B cell (primary cell): ENCODE measurements around the gene PPAN. TPM values are rescaled to one million over a fixed set of nuclear protein-coding genes. Genes with fewer than 3 reads are reported as not detected.
A peak's percentile ranks its signal among the peaks of the same experiment; 100 is the strongest.

ENCODE experiments used
- ATAC-seq: fragments of 200-7000 bp; cut with Tn5 transposase; one replicate; pipeline ENCODE4 v1.10.0; 2021; ENCODE audit warnings: low read depth, mild to moderate bottlenecking, moderate number of reproducible peaks, moderate library complexity
- CTCF ChIA-PET: fragments of 350-600 bp; sonication (Branson Sonifier 250); formaldehyde crosslinking; loops from one replicate; lab custom pipeline; 2021; ENCODE audit warnings: antibody characterized with exemption, inconsistent platforms; lab: Charles Lee
- POLR2A ChIA-PET: fragments of 350-600 bp; sonication (Branson Sonifier 250); formaldehyde crosslinking; loops from one replicate; lab custom pipeline; 2021; ENCODE audit warnings: antibody characterized with exemption; lab: Charles Lee
- DNase-seq: peaks from one replicate; pipeline ENCODE4 v3.0.0; 2013
- H2AFZ ChIP-seq: 2 replicates; pipeline ENCODE4 v1.6.1; 2012; ENCODE audit warnings: mild to moderate bottlenecking, low read depth, low read length; ENCODE audit not compliant: insufficient read depth, poor library complexity, severe bottlenecking
- H3K27ac ChIP-seq, 2 donors: 1 replicate in 1 of 2; 2 replicates in 1 of 2; pipeline ENCODE4 v1.5.1; 2012 to 2013; ENCODE audit warnings: low read length in 2 of 2, mild to moderate bottlenecking in 2 of 2, moderate library complexity in 1 of 2
- H3K27me3 ChIP-seq, 4 experiments: fragments of 200-600 bp in 1 of 4; sonication (generic) in 1 of 4; replicated peaks in 1 of 4; 1 replicate in 2 of 4; 2 replicates in 2 of 4; pipeline versions ENCODE4 v1.6.1 to v1.7.0; 2013 to 2016; ENCODE audit warnings: low read length in 3 of 4, mild to moderate bottlenecking in 2 of 4, mixed read lengths in 1 of 4, moderate library complexity in 1 of 4; ENCODE audit not compliant: insufficient read depth in 4 of 4, control insufficient read depth in 3 of 4; ENCODE audit errors: control extremely low read depth in 1 of 4
- H3K36me3 ChIP-seq, 2 experiments: replicated peaks in 1 of 2; 1 replicate in 1 of 2; 2 replicates in 1 of 2; pipeline versions ENCODE4 v1.6.1 to v1.7.1; 2013; ENCODE audit warnings: low read length in 1 of 2; ENCODE audit not compliant: insufficient read depth in 2 of 2, control insufficient read depth in 1 of 2; ENCODE audit errors: control extremely low read depth in 1 of 2, extremely low read depth in 1 of 2
- H3K4me1 ChIP-seq, 2 donors: fragments of 200-600 bp in 1 of 2; sonication (generic) in 1 of 2; 1 replicate in 1 of 2; 2 replicates in 1 of 2; pipeline versions ENCODE4 v1.5.1 to v1.6.1; 2013 to 2017; ENCODE audit warnings: low read length in 2 of 2; ENCODE audit not compliant: control insufficient read depth in 2 of 2, insufficient read depth in 2 of 2
- H3K4me2 ChIP-seq: replicated peaks from 2 replicates; pipeline ENCODE3; 2012; ENCODE audit warnings: mild to moderate bottlenecking, low read depth, low read length; ENCODE audit not compliant: poor library complexity, severe bottlenecking
- H3K4me3 ChIP-seq, 5 experiments: fragments of 200-600 bp in 1 of 5; sonication (generic) in 1 of 5; 1 replicate in 3 of 5; 2 replicates in 2 of 5; pipeline versions ENCODE4 v1.5.1 to v1.7.0; 2011 to 2016; ENCODE audit warnings: low read length in 4 of 5, mild to moderate bottlenecking in 4 of 5, low read depth in 2 of 5, control low read depth in 1 of 5, moderate library complexity in 1 of 5; ENCODE audit not compliant: insufficient read depth in 1 of 5; ENCODE audit errors: control extremely low read depth in 1 of 5, extremely low read depth in 1 of 5
- H3K79me2 ChIP-seq: fragments of 200-600 bp; sonication (generic); one replicate; pipeline ENCODE4 v1.6.0; 2016; ENCODE audit warnings: low read length; ENCODE audit not compliant: control insufficient read depth, insufficient read depth
- H3K9ac ChIP-seq: fragments of 200-600 bp; sonication (generic); 2 replicates; pipeline ENCODE4 v1.6.1; 2017; ENCODE audit warnings: mild to moderate bottlenecking, low read length, moderate library complexity
- H3K9me3 ChIP-seq, 3 donors: one replicate each; pipeline versions ENCODE4 v1.6.1 to v1.7.1; 2013; ENCODE audit warnings: low read length in 2 of 3; ENCODE audit not compliant: control insufficient read depth in 2 of 3, insufficient read depth in 1 of 3; ENCODE audit errors: control extremely low read depth in 1 of 3
- H4K20me1 ChIP-seq: 2 replicates; pipeline ENCODE4 v1.6.0; 2012; ENCODE audit warnings: mild to moderate bottlenecking, low read length; ENCODE audit not compliant: insufficient read depth, control insufficient read depth, poor library complexity, severe bottlenecking
- H3K27ac Mint-ChIP-seq: one replicate; pipeline ENCODE4 v1.8.0; 2021; ENCODE audit warnings: mixed read lengths
- H3K27me3 Mint-ChIP-seq: one replicate; pipeline ENCODE4 v1.8.0; 2021; ENCODE audit warnings: mixed read lengths
- H3K4me1 Mint-ChIP-seq: one replicate; pipeline ENCODE4 v1.8.0; 2021; ENCODE audit warnings: mixed read lengths
- H3K4me3 Mint-ChIP-seq: one replicate; pipeline ENCODE4 v1.8.0; 2021; ENCODE audit warnings: mixed read lengths
- H3K9me3 Mint-ChIP-seq: one replicate; pipeline ENCODE4 v1.8.0; 2022; ENCODE audit warnings: mixed read lengths; ENCODE audit not compliant: insufficient read depth
- CTCF ChIP-seq: fragments of 200-600 bp; IDR thresholded peaks from one replicate; pipeline ENCODE4 v1.8.0; 2022; ENCODE audit warnings: antibody characterized with exemption, mild to moderate bottlenecking
- EZH2 ChIP-seq: IDR thresholded peaks from 2 replicates; pipeline ENCODE4 v1.6.1; 2012; ENCODE audit warnings: borderline replicate concordance, low read depth, mild to moderate bottlenecking, moderate library complexity, low read length; ENCODE audit not compliant: insufficient read depth, poor library complexity, severe bottlenecking
- WGBS: methylation state at CpG from one replicate; pipeline ENCODE4 v1.1.5; 2013; ENCODE audit warnings: missing lambda C conversion rate; ENCODE audit not compliant: insufficient coverage; 5-methylcytosine and 5-hydroxymethylcytosine counted together
- intact Hi-C: fragments of 100-400 bp; cut with micrococcal nuclease; formaldehyde crosslinking; loops from one replicate; pipeline ENCODE4 v1.10.0; 2022
- polyA plus RNA-seq: library from polyadenylated mRNA; depleted of rRNA; stranded (reverse); fragments of >200 nt; gene quantifications from 2 replicates; pipeline ENCODE4 v1.2.3, GENCODE V29; 2012
- total RNA-seq, 2 donors: library from RNA; stranded (reverse); fragments of 120-200 nt in 1 of 2; gene quantifications; 1 replicate in 1 of 2; 2 replicates in 1 of 2; pipeline versions ENCODE4 v1.2.3 to v1.2.4, GENCODE V29; 2013 to 2022

PPAN gene
- total and polyA plus RNA-seq, 2 donors (not counting 1 experiment from before 2014, with no cell fraction given) = 42.2 to 88.0 TPM

- H3K9me3 Mint-ChIP-seq = no peaks in the 10 kb centered on the region
- ATAC-seq (no peak), DNase-seq (no peak)
- POLR2A ChIA-PET = interaction anchor here (0.6 to 6.6 kb wide), 3 partner anchors 9 to 82 kb away, joined by 3 to 62 read pairs (median 18); partner anchors contain the start of gene ANGPTL6
- peak overlapping the region; percentile 68 for H3K4me2 ChIP-seq
- peaks cover 37 to 51% of the 10 kb centered on the region in 2 donors for H3K4me1 ChIP-seq
- H3K9ac ChIP-seq = no peak overlapping the region
- peaks cover 0 to 6% (median 0%) of the 10 kb centered on the region in 3 donors for H3K9me3 ChIP-seq
- intact Hi-C loops = no loop called here
- CTCF ChIA-PET = interaction anchor here (1.5 to 15.9 kb wide), 4 partner anchors 9 to 139 kb away, joined by 3 to 263 read pairs (median 6); partner anchors contain the start of genes ANGPTL6 and PPAN
- 89% methylated on average over 18 of the region's 19 CpGs for WGBS
- no peak overlapping the region for H3K4me3 ChIP-seq
- H4K20me1 ChIP-seq = peaks cover 71% of the 10 kb centered on the region
- no peaks in the 10 kb centered on the region for H3K27me3 Mint-ChIP-seq
- H3K27me3 ChIP-seq = no peaks in the 10 kb centered on the region
- TF ChIP-seq CTCF (no peak), EZH2 (no peak)
- H3K36me3 ChIP-seq = peaks cover 0 to 61% of the 10 kb centered on the region in 2 experiments
- H2AFZ ChIP-seq = no peak overlapping the region
- H3K27ac ChIP-seq = peak overlapping the region; percentile 4 to 69
- H3K27ac Mint-ChIP-seq = peak overlapping the region; percentile 90
- H3K4me1 Mint-ChIP-seq = peaks cover 44% of the 10 kb centered on the region
- peaks cover 39% of the 10 kb centered on the region for H3K79me2 ChIP-seq
- H3K4me3 Mint-ChIP-seq = peak overlapping the region; percentile 81
Measured at GRCh38 chr19:10110972-10111317, 4.8 kb downstream of the PPAN start.

- H3K4me1 Mint-ChIP-seq = peaks cover 44% of the 10 kb centered on the region
- peak within 1 kb of the TSS; percentile 81 for H3K4me3 Mint-ChIP-seq
- H3K27me3 Mint-ChIP-seq = no peaks in the 10 kb centered on the region
- H3K4me2 ChIP-seq = peak within 1 kb of the TSS; percentile 68
- H3K27me3 ChIP-seq = no peaks in the 10 kb centered on the region
- peaks cover 76% of the 10 kb centered on the region for H4K20me1 ChIP-seq
- H3K4me1 ChIP-seq = peaks cover 37 to 49% of the 10 kb centered on the region in 2 donors
- H3K9ac ChIP-seq = no peak within 1 kb of the TSS
- 14% methylated on average over 8 of the region's 8 CpGs for WGBS
- ChIA-PET CTCF (interaction anchor here (0.6 to 15.9 kb wide), 6 partner anchors 9 to 156 kb away, joined by 3 to 263 read pairs (median 5); partner anchors contain the start of genes ANGPTL6 and PPAN), POLR2A (interaction anchor here (0.6 to 6.6 kb wide), 5 partner anchors 10 to 1625 kb away, joined by 3 to 62 read pairs (median 5); partner anchors contain the start of gene ANGPTL6)
- peak within 1 kb of the TSS; percentile 10 to 69 for H3K27ac ChIP-seq
- ATAC-seq = peak; percentile 70
- peaks cover 39% of the 10 kb centered on the region for H3K79me2 ChIP-seq
- no peak within 1 kb of the TSS for H2AFZ ChIP-seq
- H3K4me3 ChIP-seq = peak within 1 kb of the TSS in 1 of 5 experiments; percentile 2
- TF ChIP-seq EZH2 (no peak), CTCF (no peak)
- intact Hi-C loops = no loop called here
- DNase-seq = peak; percentile 61
- peaks cover 0 to 6% (median 0%) of the 10 kb centered on the region in 3 donors for H3K9me3 ChIP-seq
- peaks cover 0 to 65% of the 10 kb centered on the region in 2 experiments for H3K36me3 ChIP-seq
- no peaks in the 10 kb centered on the region for H3K9me3 Mint-ChIP-seq
- peak within 1 kb of the TSS; percentile 90 for H3K27ac Mint-ChIP-seq
Measured at GRCh38 chr19:10111405-10111811, 5.2 kb downstream of the PPAN start, which contains the start of gene P2RY11. Gene P2RY11 (plus strand): TSS chr19:10111693. CDS start chr19:10111722, 29 bp downstream.
